GM18907 (cell line): ENCODE measurements around the gene WDR93.

Experiments used
- ATAC-seq: cut with Tn5 transposase; IDR thresholded peaks from one replicate; pipeline ENCODE4 v1.9.1; 2021; ENCODE audit warnings: mild to moderate bottlenecking, moderate library complexity; ENCODE audit not compliant: unreplicated experiment

Gene WDR93

DNA sequence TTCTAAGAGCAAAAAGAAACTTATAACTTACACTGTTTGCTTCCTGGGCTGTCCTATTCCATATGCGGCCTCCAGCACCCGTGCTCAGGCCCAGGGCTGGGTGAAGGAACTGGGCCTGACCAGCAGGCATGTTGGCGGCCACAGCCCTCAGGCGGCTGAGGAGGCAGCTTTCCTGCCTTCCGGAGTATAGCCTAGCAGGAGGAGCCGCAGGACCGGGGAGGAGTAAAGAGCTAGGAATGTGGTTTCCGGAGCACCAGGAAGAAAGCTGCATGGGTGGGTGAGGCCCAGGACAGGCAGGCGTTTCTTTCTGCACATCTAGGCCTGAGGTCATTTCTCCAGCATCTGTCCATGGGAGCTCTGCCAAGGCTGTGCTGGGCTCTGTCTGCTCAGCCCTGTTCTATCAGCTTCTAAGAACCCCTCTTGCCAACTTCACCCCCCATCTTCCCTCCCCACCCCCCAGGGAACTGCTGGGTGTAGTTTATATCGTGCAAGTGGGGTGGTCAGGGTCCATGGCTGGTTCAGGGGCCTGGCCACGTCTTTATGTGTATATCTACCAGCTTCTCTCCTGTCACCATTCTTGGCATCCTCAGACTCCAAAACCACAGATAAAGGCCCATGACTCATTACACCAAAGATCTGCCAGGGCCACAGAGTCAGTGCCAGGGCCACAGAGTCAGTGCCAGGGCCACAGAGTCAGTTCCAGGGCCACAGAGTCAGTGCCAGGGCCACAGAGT lies 27.6 kb upstream of the WDR93 start:
- ATAC-seq, result no peak

DNA sequence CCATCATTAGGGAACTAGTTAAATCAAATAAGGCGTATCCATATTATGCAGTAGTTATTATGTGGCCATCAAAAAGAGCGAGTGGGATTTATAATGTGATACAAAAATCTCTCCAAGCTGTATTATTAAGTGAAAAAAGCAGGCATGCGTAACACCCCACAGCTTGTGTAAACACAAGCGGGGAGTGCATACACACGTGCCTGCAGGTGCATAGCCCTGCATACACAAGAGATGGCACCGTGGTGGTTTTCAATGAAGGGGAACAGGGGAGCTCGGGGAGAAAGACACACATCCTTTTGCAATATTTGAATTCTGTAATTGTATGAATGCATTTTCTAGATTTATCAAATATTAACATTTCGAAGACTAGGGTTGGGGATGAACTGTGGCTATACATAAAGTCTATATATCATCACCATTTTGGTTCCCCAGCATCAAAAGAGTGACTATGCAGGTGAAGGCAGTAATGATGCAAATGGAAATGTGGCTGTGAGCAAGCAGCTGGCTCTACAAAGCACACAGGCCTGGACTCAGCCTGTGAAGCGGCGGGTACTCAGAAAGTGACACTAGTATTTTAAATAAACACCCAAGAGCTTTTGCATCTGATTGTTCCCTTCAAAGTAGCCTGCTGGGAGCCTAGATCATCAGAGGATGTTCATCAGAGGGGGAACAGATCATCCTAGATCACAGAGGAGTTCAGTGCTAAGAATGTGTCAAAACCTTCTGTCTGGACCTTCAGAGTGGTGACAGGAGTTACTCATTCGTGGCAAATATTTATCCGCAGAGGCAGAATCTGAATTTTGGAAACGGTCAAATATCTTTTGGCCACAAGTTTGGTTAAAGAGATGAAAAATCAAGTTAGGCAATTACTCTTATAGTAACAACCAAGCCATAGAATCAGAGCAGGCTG lies 25.9 kb upstream of the WDR93 start:
- no peak for ATAC-seq

DNA sequence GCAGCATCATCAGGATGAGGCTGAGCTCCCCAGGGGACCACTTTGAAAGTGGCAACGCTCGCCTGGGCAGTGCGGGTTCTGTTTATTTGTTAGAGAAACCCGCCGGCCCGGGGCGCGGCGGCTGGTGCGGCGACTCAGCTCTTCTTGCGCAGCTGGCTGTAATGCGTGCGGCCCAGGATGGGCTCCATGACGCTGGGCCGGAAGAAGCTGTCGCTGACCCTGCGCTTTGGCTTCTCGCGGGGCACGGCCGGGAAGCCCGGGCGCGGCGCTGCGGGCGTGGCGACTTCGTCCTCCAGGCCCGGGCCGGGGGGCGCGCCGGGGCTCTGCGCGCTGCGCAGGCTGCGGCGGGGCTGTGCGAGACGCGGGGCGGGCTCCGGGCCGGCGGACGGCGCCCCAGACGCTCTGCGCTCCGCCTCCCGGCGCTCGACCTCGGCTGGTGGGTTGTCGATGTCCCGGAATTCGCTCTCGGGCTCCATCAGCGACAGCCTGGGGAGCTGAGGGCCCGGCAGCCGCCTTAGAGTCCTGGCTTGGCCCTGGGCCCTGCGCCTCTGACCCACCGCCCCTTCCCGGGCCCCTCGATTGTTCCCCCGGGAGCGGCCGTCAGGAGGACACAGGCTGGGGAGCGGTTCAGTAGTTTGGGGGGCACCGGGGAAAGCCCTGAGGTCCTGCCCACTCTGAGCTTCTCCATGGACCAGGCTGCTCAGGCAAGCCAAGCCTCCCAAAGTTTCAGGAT lies 25.0 kb upstream of the WDR93 start:
- ATAC-seq, result no peak

DNA sequence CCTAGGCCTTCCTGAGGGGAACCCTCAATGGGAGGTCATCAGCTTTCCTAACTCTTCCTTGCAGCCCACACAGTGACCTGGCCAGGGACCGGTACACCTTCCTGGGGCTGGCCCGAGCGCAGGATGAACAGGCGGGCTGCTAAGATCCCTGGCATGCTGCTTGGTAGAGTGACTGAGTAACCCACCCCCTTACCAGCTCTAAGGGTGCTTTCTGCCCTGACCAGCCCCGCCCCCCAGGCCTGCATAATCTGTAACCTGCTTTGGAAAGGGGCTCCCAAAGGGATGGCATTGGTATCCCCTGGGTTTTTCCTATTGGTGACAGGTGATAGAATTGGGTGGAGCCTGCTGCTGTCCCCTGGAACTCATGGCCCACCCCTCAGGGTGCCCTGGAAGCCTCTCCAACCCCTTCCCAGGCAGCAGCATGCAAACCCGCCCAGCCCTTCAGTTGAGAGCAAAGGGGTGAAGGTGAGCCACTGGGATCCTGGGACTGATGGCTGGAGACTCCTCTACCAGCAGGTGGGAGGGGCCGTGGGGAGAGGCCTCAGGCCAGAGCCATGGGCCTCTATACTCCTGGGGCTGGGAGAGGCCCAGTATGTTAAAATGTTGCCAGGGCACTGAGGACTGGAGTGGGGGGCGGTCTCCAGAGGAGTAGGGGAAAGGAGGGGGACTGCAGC lies 24.3 kb upstream of the WDR93 start:
- no peak for ATAC-seq

DNA sequence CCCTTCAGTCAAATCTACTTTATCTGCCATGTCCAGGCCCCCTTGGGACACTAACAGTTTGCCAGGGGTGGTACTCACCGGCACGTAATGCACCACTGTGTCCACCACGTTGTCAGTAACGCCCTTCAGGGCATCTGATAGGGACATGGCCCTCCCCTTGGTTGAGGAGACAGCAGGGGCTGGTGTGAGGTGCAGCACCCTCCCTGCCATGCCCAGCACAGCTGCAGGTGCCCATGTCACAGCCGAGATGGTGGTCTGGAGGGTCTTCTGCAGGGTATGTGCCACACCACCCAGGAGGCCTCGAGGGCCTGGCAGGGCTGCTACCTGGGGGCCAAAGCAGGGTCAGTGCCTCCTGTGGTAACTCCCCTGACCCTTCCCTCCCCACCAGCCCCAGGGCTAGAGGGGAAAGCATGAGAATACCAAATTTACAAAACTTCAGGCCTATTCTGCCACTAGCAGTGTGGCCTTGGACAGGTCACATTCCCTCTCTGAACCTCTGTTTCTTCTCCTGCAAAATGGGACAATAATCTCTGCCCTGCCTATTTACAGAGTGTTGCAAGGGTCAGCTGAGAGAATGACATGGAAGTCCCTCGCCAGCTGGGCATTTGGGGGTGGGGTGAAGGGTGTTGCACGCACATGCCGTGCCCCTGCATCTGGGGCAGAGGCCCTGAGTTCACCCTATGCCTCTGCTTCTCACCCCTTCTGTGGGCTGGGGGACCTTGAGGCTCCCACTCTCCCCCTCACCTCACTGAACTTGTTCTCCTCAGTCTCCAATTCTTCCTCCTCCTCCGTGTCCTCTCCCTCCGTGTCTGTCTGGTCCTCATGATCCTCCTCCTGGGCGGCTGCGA lies 23.5 kb upstream of the WDR93 start:
- ATAC-seq, result no peak

DNA sequence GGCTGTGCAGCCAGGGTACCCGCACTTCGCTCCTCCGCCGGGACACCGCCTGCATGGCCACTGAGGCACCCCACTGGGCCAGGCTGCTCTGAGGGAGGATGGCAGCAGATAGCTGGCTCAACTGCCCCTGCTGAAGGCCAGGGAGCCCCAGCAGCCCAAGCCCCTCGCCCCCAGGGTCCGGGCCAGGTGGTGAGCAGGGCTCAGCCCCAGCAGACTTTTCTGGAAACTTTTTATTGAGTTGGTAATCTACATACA lies 23.0 kb upstream of the WDR93 start:
- no peak for ATAC-seq

DNA sequence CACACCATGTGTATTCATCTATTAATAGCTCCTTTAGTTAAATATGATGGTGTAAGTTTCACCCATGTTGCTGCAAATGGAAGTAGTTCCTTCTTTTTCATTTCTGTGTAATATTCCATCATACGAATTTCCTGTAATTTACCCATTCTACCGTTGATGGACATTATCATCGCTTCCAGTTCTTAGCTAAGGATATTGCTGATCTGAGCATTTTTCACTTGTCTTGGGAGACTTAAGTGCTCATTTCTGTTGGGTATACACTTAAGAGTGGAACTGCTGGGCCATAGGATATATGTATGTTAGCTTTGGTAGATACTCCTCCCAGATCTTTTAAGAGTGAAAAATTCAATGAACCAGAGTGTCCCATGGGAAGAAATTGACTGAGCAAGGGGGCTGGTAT lies 22.4 kb upstream of the WDR93 start:
- ATAC-seq, result no peak

DNA sequence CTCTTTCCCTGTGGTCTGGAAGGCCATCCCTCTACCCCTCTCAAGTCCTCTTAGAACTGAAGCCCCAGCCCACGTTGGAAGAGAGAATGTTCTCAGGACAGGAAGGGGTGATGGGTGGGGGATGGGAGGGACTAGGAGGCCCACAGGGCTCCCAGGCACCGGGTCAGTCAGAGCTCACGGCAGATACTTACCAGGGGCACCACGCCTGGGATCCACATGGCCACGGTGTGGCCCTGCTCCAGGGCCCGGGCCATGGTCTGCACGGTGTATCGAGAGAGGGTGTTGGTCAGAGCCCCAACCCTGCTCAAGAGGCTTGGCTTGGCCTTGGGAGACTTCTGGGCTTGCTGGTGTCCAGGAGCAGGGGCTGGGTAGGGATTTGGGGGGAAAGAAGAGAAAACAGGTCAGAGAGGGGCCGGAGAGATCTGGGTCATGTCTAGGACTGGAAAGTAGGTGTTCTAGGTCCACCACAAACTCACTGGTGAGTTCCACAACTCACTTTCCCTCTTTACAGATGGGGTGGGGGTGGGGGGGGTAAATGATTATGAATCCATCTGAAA lies 21.2 kb upstream of the WDR93 start:
- ATAC-seq, result no peak

DNA sequence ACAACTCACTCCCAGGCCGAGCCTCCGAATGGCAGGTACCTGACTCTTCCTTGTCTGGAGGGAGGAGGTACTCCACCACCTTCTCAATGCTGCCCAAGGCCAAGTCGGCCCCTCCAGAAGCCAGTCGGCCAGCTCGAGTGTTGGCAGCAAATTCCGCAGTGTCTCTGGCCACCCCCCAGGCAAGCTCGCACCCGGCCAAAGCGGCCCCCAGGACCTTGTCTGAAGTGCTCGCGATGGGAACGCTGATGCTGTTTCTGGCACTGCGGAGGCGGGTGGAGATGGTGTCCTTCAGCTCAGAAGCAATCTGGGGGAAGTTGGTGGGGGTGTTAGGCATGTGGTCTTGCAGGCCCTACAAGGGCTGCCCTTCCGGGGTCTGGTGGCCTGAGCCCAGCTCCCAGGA lies 20.7 kb upstream of the WDR93 start:
- no peak for ATAC-seq

DNA sequence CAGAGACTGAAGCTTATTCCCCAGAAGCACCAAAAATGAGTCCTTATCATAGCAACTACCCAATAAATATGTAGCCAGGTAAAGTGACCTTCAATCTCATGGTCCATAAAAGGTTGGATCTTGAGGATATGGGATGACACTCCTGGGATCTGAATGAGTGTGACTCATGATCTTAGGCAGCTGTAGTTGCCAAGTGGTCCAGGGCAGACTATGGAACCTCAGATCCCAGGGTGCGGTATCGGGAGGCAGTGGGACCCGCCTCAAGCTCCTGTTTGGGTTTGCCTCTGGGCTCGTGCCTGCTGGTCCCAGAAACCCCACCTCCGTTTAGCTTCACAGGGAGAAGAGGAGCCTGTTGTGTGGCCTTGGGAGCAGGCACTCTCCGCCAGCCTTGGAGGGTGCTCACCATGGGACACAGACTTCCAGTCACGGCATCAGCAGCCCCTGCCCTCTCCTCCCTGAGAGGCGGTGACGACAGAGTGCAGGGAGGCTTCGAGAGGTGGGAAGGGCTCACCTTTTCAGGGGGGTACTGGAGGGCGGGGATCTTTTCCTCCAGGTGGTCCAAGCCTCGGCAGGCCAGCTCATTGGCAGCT lies 19.5 kb upstream of the WDR93 start:
- ATAC-seq, result no peak

DNA sequence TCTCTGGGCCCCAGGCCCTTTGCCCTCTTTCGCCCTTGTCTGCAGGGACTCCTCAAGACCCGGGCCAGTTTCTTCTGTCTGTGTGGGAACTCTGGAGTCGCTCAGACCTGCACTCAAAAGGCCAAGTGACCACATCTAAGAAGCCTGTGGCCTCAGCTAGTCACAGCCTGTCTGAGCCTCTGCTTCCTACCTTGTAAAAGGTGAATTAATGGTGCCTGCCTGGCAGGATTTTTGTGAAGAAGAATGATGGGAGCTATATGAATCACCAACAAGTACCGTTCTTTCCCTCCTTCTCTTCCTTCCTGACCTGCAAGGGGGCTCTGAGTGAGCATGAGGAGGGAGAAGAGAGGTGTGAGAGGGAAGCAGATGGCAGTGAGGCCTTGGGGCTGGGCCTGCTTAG lies 18.9 kb upstream of the WDR93 start:
- ATAC-seq, result no peak

DNA sequence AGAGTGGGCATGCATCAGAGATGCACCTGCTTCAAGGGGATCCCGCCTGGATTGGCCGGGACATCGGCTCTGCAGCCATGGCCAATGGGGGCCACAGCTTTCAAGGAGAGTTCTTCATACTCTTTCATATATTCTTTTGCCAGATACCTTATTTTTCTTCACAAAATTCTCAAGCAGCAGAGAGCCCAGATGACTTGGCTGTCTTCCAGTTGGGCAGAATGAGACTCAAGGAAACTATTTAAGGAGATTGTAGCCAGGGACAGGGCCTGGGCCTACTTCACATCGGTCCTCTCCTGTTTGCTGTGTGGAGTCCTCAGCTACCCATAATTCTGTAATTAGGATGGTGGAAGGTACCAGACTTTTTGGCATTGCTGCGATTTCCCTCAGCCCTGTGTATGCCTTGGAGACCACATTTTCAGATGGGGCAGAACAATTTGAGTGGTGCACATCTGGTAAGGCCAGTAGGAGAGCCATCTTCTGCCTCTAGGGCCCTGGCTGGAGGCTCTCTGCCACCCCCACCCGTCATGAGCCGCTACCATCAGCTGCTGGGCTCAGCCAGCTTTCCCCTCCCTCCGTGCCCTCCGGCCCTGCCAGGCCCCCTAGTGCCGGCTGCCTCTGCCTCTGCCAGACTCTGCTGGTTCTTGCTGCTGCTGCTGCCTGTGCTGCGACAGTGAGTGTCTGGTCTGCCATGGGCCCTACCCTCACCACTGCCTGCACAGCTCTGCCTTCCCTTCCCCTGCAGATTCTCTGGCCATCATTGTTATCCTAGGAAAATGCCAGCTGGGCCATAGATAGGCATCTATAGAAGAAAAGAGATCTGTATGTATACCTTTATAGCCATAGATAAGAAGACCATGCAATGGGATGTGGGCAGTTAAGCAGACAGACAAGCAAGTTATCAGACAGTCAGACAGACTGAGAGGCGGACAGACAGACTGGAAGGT lies 18.1 kb upstream of the WDR93 start:
- no peak for ATAC-seq

DNA sequence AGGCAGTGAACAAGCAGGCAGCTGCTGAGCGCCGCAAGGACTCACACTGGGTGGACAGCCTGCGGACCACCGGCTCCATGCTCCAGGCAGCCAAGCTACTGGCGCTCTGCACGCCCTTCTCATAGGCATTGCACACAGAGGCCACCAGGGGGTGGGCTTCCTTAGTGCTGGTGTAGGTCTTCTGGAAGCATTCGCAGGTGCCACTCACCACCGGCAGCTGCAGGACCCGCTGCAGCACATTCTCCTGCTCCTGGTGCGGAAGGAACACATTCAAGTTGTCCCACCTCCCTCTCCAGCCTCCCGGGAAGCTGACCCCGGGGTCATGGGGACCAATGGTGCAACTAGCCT lies 17.5 kb upstream of the WDR93 start:
- no peak for ATAC-seq

DNA sequence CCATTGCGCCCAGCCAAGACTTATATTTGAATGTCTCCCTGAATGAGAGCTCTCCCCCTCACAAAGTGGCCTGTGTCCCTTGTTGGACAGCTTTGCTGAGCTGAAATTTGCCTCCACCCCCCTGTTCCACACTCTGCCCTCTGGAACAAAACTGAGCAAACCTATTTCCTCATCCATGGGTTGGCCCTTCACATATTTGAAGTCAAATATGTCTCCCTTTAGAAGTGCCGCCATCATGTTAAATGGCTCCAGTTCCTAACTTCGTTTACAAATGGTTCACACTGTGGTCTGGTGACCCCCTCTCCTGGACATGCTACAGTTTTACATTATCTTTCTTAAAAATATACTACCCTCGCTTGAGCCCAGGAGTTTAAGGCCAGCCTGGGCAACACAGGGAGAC lies 16.1 kb upstream of the WDR93 start:
- no peak for ATAC-seq

DNA sequence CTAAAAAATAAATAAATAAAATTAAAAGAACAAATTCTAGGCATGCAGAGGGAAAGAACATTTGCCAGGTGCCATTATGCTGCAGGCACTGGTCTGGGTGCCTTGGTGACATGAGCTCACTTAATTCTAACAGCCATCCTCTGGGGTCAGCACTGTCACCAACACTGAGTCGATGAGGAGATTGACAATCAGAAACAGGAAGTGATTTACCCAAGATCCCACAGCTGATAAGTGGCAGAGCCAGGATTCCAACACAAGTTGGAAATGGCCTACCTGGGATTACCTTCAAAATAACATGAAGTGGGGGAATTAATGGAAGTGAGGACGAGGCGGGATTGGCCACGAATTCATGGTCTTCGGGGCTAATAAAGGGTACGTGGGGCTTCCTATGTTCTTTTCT lies 15.0 kb upstream of the WDR93 start:
- no peak for ATAC-seq

DNA sequence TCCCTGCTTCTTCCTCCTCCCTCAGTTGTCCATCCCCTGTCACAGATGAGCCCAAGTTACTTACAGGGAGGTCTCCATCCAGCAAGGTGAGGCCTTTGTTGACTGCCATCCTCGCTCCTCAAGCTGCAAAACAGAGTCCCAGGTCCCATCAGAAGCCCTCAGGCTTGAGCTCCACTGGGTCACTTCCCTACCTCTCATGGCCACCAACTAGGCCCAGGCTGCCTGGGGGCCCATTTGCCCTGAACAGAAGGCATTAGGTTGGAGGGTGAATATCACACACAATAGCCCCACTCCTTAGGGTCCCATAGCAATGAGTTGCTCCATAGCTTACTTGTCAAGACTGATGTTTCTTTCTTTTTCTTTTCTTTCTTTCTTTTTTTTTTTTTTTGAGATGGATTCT lies 13.2 kb upstream of the WDR93 start:
- no peak for ATAC-seq

DNA sequence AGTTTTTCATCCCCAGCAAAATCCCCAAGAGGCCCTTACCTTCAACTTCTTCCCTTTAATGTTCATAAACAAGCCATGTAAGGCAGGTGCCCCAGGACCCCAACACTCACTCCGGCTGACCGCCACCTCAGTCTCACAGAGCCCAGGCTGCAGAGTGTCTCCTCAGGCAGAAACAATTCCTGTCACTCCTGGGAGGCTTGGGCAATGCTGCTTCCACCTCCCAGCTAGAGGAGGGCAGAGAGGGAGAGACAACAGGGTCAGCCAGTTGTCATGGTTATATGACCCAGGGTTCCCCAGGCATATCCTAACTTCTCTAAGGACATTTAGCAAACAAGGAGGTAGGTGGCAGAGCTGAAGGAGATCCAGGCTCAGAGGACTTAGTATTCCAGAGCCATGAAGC lies 11.4 kb upstream of the WDR93 start, which contains the start of gene PLIN1:
TSS of gene PLIN1 (minus strand) at position 156 of the 400 bp plus-strand sequence. CDS start 1,878 bp downstream, outside the sequence.
- ATAC-seq, result no peak

DNA sequence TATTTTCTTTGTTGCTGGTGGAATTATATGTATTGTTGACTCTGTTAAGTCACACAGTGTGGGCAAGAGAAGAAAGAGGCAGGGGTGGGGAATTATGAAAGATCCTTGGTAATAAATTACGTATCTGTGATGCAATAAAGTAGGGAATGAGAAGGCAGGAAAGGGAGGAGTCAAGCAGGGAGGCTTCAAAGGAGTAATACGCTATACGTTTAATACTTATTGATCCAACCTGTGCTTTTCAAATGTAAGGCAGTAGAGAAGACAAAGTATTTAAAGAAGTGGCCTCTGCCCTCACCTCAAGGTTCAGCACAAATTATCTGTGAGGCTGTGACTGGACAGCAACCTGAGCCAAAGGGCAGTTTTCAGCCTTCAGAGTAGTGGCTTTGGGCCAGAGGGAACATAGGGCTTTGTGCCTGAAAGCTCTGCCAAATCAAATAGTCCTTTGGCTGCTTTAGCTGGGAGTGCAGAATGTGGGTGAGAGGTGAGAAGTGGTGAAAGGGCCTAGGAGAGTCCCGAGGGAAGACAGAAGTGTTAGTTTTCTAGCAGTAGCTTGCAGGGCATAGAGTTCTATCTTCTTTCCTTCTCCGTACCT lies 10.2 kb upstream of the WDR93 start:
- ATAC-seq, result no peak
